Uterus (tissue), 4 donors: ENCODE data around the gene OR14I1. TPM values are rescaled to one million over a fixed set of nuclear protein-coding genes. Genes with fewer than 3 reads are reported as not detected.

ENCODE experiments used
- DNase-seq, 2 donors: peaks; one replicate each; pipeline ENCODE4 v3.0.0-alpha.2; 2019 to 2020
- H3K27ac ChIP-seq, 2 donors: fragments of 200-600 bp; sonication (generic); 1 replicate in 1 of 2; 2 replicates in 1 of 2; pipeline ENCODE4 v1.5.1; 2016 to 2018
- H3K27me3 ChIP-seq, 2 donors: fragments of 200-600 bp; sonication (generic); one replicate each; pipeline ENCODE4 v1.5.1; 2018 to 2019; ENCODE audit warnings: control low read depth in 1 of 2
- H3K36me3 ChIP-seq, 2 donors: fragments of 200-600 bp; sonication (generic); one replicate each; pipeline ENCODE4 v1.5.1; 2019; ENCODE audit warnings: control low read depth in 1 of 2
- H3K4me1 ChIP-seq, 2 donors: fragments of 200-600 bp; sonication (generic); one replicate each; pipeline ENCODE4 v1.5.1; 2018 to 2019; ENCODE audit warnings: control low read depth in 1 of 2
- H3K4me3 ChIP-seq, 2 donors: fragments of 200-600 bp; sonication (generic); 1 replicate in 1 of 2; 2 replicates in 1 of 2; pipeline ENCODE4 v1.5.1; 2018 to 2019; ENCODE audit warnings: mild to moderate bottlenecking in 1 of 2
- H3K9me3 ChIP-seq, 2 donors: fragments of 200-600 bp; sonication (generic); one replicate each; pipeline ENCODE4 v1.5.1; 2019; ENCODE audit warnings: control low read depth in 1 of 2
- POLR2A ChIP-seq, 2 donors: fragments of 450-650 bp; IDR thresholded peaks; one replicate each; pipeline ENCODE4 v1.6.1; 2016; ENCODE audit warnings: antibody characterized with exemption in 2 of 2, mild to moderate bottlenecking in 1 of 2, moderate library complexity in 1 of 2
- intact Hi-C: fragments of 100-400 bp; cut with DNase I; formaldehyde crosslinking; loops from one replicate; pipeline ENCODE4 v1.15.1; 2023; ENCODE audit warnings: low total_unique reads
- total RNA-seq, 4 donors: library from RNA; depleted of rRNA in 3 of 4; stranded (reverse); fragments of >200 nt in 3 of 4; gene quantifications; one replicate each; pipeline versions ENCODE4 v1.1.0 to v1.2.4, GENCODE V29; 2014 to 2023
- TF ChIP-seq, protein P1 (sequence below), 4 experiments: fragments of 200-600 bp in 2 of 4; fragments of 450-650 bp in 2 of 4; sonication (generic) in 2 of 4; IDR thresholded peaks; one replicate each; pipeline ENCODE4 v1.5.1; 2016 to 2019; ENCODE audit warnings: antibody characterized with exemption in 4 of 4, mild to moderate bottlenecking in 2 of 4, moderate library complexity in 1 of 4
- donor health status: DM: yes; HTN: yes; CAD: no.

OR14I1 gene
- not detected for total RNA-seq

DNA sequence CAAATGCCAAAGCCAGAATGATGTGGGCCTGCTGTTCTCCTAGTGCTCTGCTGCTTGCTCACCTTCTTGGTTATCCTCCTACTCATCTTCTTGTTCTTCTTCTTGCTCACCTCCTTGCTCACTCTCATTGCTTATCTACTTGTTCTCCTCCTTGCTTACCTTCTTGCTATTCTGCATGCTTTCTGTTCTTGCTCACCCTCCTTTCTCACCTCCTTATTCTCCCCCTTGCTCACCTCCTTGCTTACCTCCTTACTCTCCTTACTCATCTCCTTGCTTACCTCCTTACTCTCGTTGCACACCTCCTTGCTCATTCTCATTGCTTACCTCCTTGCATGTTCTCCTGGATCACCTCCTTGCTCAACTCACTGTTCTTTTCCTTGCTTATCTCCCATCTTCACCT is at the start of gene OR14I1:
TSS of gene OR14I1 (minus strand) at position 53 of the 400 bp plus-strand sequence.
- H3K4me1 ChIP-seq, result no peaks in the 10 kb centered on the region
- intact Hi-C loops, result no loop called here
- no peaks in the 10 kb centered on the region for H3K9me3 ChIP-seq
- TF ChIP-seq, protein P1, sequence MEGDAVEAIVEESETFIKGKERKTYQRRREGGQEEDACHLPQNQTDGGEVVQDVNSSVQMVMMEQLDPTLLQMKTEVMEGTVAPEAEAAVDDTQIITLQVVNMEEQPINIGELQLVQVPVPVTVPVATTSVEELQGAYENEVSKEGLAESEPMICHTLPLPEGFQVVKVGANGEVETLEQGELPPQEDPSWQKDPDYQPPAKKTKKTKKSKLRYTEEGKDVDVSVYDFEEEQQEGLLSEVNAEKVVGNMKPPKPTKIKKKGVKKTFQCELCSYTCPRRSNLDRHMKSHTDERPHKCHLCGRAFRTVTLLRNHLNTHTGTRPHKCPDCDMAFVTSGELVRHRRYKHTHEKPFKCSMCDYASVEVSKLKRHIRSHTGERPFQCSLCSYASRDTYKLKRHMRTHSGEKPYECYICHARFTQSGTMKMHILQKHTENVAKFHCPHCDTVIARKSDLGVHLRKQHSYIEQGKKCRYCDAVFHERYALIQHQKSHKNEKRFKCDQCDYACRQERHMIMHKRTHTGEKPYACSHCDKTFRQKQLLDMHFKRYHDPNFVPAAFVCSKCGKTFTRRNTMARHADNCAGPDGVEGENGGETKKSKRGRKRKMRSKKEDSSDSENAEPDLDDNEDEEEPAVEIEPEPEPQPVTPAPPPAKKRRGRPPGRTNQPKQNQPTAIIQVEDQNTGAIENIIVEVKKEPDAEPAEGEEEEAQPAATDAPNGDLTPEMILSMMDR (IDR thresholded peaks at IDR 0.05), result no peak
- TF ChIP-seq POLR2A (IDR thresholded peaks at IDR 0.05), result no peak
- H3K36me3 ChIP-seq, result no peaks in the 10 kb centered on the region
- no peak within 1 kb of the TSS for H3K4me3 ChIP-seq
- no peak within 1 kb of the TSS for H3K27ac ChIP-seq
- H3K27me3 ChIP-seq, result no peaks in the 10 kb centered on the region
- no peak for DNase-seq

DNA sequence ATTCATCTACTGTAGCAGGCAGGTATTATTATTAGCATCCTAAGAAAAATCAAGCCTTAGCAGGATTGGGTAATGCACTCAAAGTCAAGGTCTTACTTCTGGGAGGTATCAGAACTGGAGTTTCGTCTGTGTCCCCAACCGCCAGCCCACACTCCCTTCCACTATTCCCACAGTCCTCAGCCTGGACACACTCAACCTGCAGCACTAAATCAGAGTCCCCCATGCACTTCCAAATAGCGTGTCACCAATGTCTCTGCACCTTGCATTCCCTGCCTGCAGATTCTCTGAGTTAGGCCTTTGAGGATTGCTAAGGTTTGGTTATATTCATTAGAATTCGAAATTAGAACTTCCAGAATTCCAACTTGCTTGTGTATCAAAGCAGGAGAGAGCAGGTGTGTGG is 49.1 kb upstream of the OR14I1 start:
- intact Hi-C loops, result no loop called here
- no peak for TF ChIP-seq POLR2A (IDR thresholded peaks at IDR 0.05)
- TF ChIP-seq, protein P1 (IDR thresholded peaks at IDR 0.05), result no peak
- H3K27ac ChIP-seq, result no peak overlapping the region
- H3K9me3 ChIP-seq, result no peaks in the 10 kb centered on the region
- H3K36me3 ChIP-seq, result no peaks in the 10 kb centered on the region
- DNase-seq, result no peak
- no peaks in the 10 kb centered on the region for H3K4me1 ChIP-seq
- H3K4me3 ChIP-seq, result no peak overlapping the region
- no peaks in the 10 kb centered on the region for H3K27me3 ChIP-seq

DNA sequence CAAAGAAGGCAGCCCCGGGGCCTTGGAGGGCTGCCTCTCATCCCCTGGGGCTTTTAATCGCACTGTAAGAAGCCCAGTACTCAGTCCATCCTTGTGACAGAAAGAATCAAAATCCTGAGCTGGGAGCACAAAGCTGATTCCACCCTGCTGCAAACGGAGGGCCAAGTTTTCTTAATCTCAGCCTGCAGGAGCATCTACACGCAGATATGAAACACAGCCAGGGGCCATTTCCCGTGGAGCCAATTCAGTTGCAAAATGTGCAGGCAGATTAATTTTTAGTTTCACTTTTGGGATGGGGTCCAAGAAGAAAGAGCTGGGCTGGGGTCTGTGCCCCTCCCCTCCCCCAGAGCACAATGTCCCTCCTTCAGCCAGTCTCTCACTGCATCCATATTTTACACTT is 48.6 kb upstream of the OR14I1 start:
- H3K4me3 ChIP-seq, result no peak overlapping the region
- no peaks in the 10 kb centered on the region for H3K4me1 ChIP-seq
- intact Hi-C loops, result no loop called here
- no peaks in the 10 kb centered on the region for H3K36me3 ChIP-seq
- no peak overlapping the region for H3K27ac ChIP-seq
- H3K27me3 ChIP-seq, result no peaks in the 10 kb centered on the region
- no peak for DNase-seq
- H3K9me3 ChIP-seq, result no peaks in the 10 kb centered on the region
- TF ChIP-seq, protein P1 (IDR thresholded peaks at IDR 0.05), result no peak
- TF ChIP-seq POLR2A (IDR thresholded peaks at IDR 0.05), result no peak

DNA sequence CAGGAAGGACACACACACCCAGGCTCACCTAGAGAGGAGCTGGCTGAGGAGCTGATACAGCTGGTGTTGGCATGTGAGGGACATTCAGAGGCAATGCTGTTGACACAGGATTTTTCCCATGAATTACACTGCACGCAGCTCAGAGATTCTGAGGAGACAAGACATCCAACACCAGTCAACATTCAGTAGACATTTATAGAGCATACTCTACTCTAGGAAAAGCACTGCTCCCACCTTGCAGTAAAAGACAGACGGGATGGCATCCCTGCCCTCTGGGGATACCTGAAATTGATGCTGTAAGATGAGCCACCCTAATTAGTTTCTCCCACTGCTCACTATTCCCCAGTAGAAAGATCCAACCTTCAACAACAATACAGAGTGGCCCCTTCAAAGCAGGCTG is 47.9 kb upstream of the OR14I1 start:
- H3K36me3 ChIP-seq, result no peaks in the 10 kb centered on the region
- H3K27me3 ChIP-seq, result no peaks in the 10 kb centered on the region
- no peak for DNase-seq
- no peaks in the 10 kb centered on the region for H3K9me3 ChIP-seq
- H3K4me3 ChIP-seq, result no peak overlapping the region
- H3K4me1 ChIP-seq, result no peaks in the 10 kb centered on the region
- intact Hi-C loops, result no loop called here
- TF ChIP-seq POLR2A (IDR thresholded peaks at IDR 0.05), result no peak
- TF ChIP-seq, protein P1 (IDR thresholded peaks at IDR 0.05), result no peak
- no peak overlapping the region for H3K27ac ChIP-seq

DNA sequence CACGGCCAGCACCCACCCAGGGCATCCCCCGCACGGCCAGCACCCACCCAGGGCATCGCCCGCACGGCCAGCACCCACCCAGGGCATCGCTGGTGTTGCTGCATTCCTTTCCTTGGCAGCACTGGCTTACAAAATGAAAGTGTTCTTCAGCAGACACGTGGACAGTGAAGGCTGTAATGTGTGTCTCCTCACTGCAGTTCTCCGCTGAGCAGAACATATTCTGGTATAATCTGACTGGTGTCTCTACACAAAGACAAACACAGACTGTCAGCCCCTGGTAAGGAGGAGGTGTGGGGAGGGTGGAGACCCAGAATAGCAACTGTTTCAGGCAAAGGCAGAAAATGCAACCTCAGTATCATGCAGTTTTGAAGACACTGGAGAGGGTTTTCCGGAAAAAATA is 45.6 kb upstream of the OR14I1 start:
- Histone ChIP-seq H3K27ac (no peak overlapping the region), H3K4me1 (no peaks in the 10 kb centered on the region), H3K27me3 (no peaks in the 10 kb centered on the region), H3K4me3 (no peak overlapping the region), H3K9me3 (no peaks in the 10 kb centered on the region), H3K36me3 (no peaks in the 10 kb centered on the region)
- intact Hi-C loops, result no loop called here
- TF ChIP-seq, protein P1 (IDR thresholded peaks at IDR 0.05), result no peak
- no peak for TF ChIP-seq POLR2A (IDR thresholded peaks at IDR 0.05)
- no peak for DNase-seq
